PC-9 (cell line): Measurements from ENCODE around the gene ARHGAP44.

ENCODE experiments used
- EZH2 ChIP-seq: fragments of 200-600 bp; sonication (generic); IDR thresholded peaks from 2 replicates; pipeline ENCODE4 v1.8.0; 2017; ENCODE audit warnings: antibody characterized with exemption, low read depth
- TF ChIP-seq, protein P1 (sequence below): fragments of 200-600 bp; sonication (generic); conservative IDR thresholded peaks from 2 replicates; pipeline ENCODE4 v1.6.1; 2017; ENCODE audit warnings: mixed run types, antibody characterized with exemption, mild to moderate bottlenecking, moderate library complexity

GRCh38 chr17:12967962-12968361 lies 178.7 kb downstream of the ARHGAP44 start:
- TF ChIP-seq, protein P1, sequence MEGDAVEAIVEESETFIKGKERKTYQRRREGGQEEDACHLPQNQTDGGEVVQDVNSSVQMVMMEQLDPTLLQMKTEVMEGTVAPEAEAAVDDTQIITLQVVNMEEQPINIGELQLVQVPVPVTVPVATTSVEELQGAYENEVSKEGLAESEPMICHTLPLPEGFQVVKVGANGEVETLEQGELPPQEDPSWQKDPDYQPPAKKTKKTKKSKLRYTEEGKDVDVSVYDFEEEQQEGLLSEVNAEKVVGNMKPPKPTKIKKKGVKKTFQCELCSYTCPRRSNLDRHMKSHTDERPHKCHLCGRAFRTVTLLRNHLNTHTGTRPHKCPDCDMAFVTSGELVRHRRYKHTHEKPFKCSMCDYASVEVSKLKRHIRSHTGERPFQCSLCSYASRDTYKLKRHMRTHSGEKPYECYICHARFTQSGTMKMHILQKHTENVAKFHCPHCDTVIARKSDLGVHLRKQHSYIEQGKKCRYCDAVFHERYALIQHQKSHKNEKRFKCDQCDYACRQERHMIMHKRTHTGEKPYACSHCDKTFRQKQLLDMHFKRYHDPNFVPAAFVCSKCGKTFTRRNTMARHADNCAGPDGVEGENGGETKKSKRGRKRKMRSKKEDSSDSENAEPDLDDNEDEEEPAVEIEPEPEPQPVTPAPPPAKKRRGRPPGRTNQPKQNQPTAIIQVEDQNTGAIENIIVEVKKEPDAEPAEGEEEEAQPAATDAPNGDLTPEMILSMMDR: no peak
- no peak for TF ChIP-seq EZH2
